Measurements from ENCODE around the gene NDFIP1.
A peak's percentile ranks its signal among the peaks of the same experiment; 100 is the strongest.

The NDFIP1 gene

GRCh38 chr5:142117579-142118151 lies 9.1 kb downstream of the NDFIP1 start:
- no peak for DNase-seq (ENCODE audit: low read depth in 1 of 2, low spot score in 1 of 2)

- DNase-seq (ENCODE audit: low read depth in 1 of 2, low spot score in 1 of 2) = no peak
Measured at GRCh38 chr5:142118155-142118686, 9.6 kb downstream of the NDFIP1 start.

- DNase-seq (ENCODE audit: low read depth in 1 of 2, low spot score in 1 of 2) = no peak
Measured at GRCh38 chr5:142119051-142119625, 10.6 kb downstream of the NDFIP1 start.

GRCh38 chr5:142120247-142120935 lies 11.8 kb downstream of the NDFIP1 start:
- no peak for DNase-seq (ENCODE audit: low read depth in 1 of 2, low spot score in 1 of 2)

- DNase-seq (ENCODE audit: low read depth in 1 of 2, low spot score in 1 of 2) = no peak
Measured at GRCh38 chr5:142122121-142122520, 13.5 kb downstream of the NDFIP1 start.

GRCh38 chr5:142125378-142125777 lies 16.8 kb downstream of the NDFIP1 start:
- no peak for DNase-seq (ENCODE audit: low read depth in 1 of 2, low spot score in 1 of 2)

GRCh38 chr5:142125963-142126362 lies 17.4 kb downstream of the NDFIP1 start:
- DNase-seq (ENCODE audit: low read depth in 1 of 2, low spot score in 1 of 2) = no peak

- DNase-seq (ENCODE audit: low read depth in 1 of 2, low spot score in 1 of 2) = no peak
Measured at GRCh38 chr5:142128675-142129208, 20.2 kb downstream of the NDFIP1 start.

- no peak for DNase-seq (ENCODE audit: low read depth in 1 of 2, low spot score in 1 of 2)
Measured at GRCh38 chr5:142129446-142130066, 21.0 kb downstream of the NDFIP1 start.

GRCh38 chr5:142131394-142131793 lies 22.8 kb downstream of the NDFIP1 start:
- no peak for DNase-seq (ENCODE audit: low read depth in 1 of 2, low spot score in 1 of 2)

- DNase-seq (ENCODE audit: low read depth in 1 of 2, low spot score in 1 of 2) = no peak
Measured at GRCh38 chr5:142132916-142133315, 24.3 kb downstream of the NDFIP1 start.

GRCh38 chr5:142133330-142134206 lies 25.0 kb downstream of the NDFIP1 start:
- DNase-seq (ENCODE audit: low read depth in 1 of 2, low spot score in 1 of 2) = no peak

- no peak for DNase-seq (ENCODE audit: low read depth in 1 of 2, low spot score in 1 of 2)
Measured at GRCh38 chr5:142134331-142135010, 25.9 kb downstream of the NDFIP1 start.

- no peak for DNase-seq (ENCODE audit: low read depth in 1 of 2, low spot score in 1 of 2)
Measured at GRCh38 chr5:142141463-142141862, 32.9 kb downstream of the NDFIP1 start.

- DNase-seq (ENCODE audit: low read depth in 1 of 2, low spot score in 1 of 2) = no peak
Measured at GRCh38 chr5:142143878-142144277, 35.3 kb downstream of the NDFIP1 start.

GRCh38 chr5:142145106-142145900 lies 36.7 kb downstream of the NDFIP1 start:
- DNase-seq (ENCODE audit: low read depth in 1 of 2, low spot score in 1 of 2) = peak in 1 of 2 donors; percentile 62

- no peak for DNase-seq (ENCODE audit: low read depth in 1 of 2, low spot score in 1 of 2)
Measured at GRCh38 chr5:142149363-142149762, 40.8 kb downstream of the NDFIP1 start.

GRCh38 chr5:142150431-142150830 lies 41.9 kb downstream of the NDFIP1 start:
- DNase-seq (ENCODE audit: low read depth in 1 of 2, low spot score in 1 of 2) = no peak
